D721Med (cell line): Measurements from ENCODE around the gene OSBPL9.
"Not testable (repeated sequence)": the region's sequence is repeated elsewhere in the genome, so short reads cannot be mapped to it uniquely, and the experiment has no call there.

ENCODE experiments used
- DNase-seq: peaks from one replicate; pipeline ENCODE4 v3.0.0; 2011; ENCODE audit warnings: low spot score; ENCODE audit not compliant: insufficient read length
- FAIRE-seq: peaks from 2 replicates; lab custom pipeline; 2011; peaks lifted over from hg19 to GRCh38; lab: Jason Lieb, UNC
- CTCF ChIP-seq: IDR thresholded peaks from 2 replicates; pipeline ENCODE4 v1.5.1; 2012; ENCODE audit warnings: mild to moderate bottlenecking, control low read depth; ENCODE audit not compliant: insufficient read depth; ENCODE audit errors: missing control alignments

The OSBPL9 gene

GRCh38 chr1:51643362-51643761 is 26.5 kb downstream of the OSBPL9 start:
- FAIRE-seq (no peak), DNase-seq (no peak)

GRCh38 chr1:51644020-51644419 is 27.1 kb downstream of the OSBPL9 start:
- DNase-seq (no peak), FAIRE-seq (no peak)
- TF ChIP-seq CTCF: no peak

More at GRCh38 chr1:51643362-51643761, 26.5 kb downstream of the OSBPL9 start:
- no peak for TF ChIP-seq CTCF

GRCh38 chr1:51644533-51645197 is 27.8 kb downstream of the OSBPL9 start:
- no peak for TF ChIP-seq CTCF
- FAIRE-seq (no peak), DNase-seq (no peak)

- not testable (repeated sequence) for FAIRE-seq
Measured at GRCh38 chr1:51646592-51646991, 29.7 kb downstream of the OSBPL9 start.

GRCh38 chr1:51648180-51649109 is 31.6 kb downstream of the OSBPL9 start:
- TF ChIP-seq CTCF: no peak
- FAIRE-seq (no peak), DNase-seq (no peak)

More at GRCh38 chr1:51646592-51646991, 29.7 kb downstream of the OSBPL9 start:
- DNase-seq: not testable (repeated sequence)

- FAIRE-seq (no peak), DNase-seq (no peak)
- no peak for TF ChIP-seq CTCF
Measured at GRCh38 chr1:51649593-51650091, 32.8 kb downstream of the OSBPL9 start.

- TF ChIP-seq CTCF: no peak
- FAIRE-seq (no peak), DNase-seq (no peak)
Measured at GRCh38 chr1:51650198-51650597, 33.3 kb downstream of the OSBPL9 start.
